HG03571 (cell line): ENCODE measurements around the gene CIITA.
A peak's percentile ranks its signal among the peaks of the same experiment; 100 is the strongest.
"Not testable (repeated sequence)": the region's sequence is repeated elsewhere in the genome, so short reads cannot be mapped to it uniquely, and the experiment has no call there.

Source experiments
- ATAC-seq: cut with Tn5 transposase; IDR thresholded peaks from one replicate; pipeline ENCODE4 v1.9.1; 2021; ENCODE audit not compliant: unreplicated experiment

The CIITA gene

GRCh38 chr16:10876799-10877341 is at the start of gene CIITA:
Gene CIITA (plus strand): TSS chr16:10877202. CDS start chr16:10877331, 129 bp downstream.
- ATAC-seq: peak; percentile 50

- ATAC-seq: no peak
These were observed 49.2 kb upstream of the CIITA start for GRCh38 chr16:10827691-10828341.

- ATAC-seq: no peak
These were observed 48.1 kb upstream of the CIITA start for GRCh38 chr16:10828851-10829366.

GRCh38 chr16:10829390-10830098 is 47.5 kb upstream of the CIITA start:
- not testable (repeated sequence) for ATAC-seq

GRCh38 chr16:10830240-10830639 is 46.8 kb upstream of the CIITA start:
- not testable (repeated sequence) for ATAC-seq

GRCh38 chr16:10831894-10832886 is 44.8 kb upstream of the CIITA start:
- no peak for ATAC-seq

GRCh38 chr16:10833271-10833670 is 43.7 kb upstream of the CIITA start:
- ATAC-seq: no peak

- no peak for ATAC-seq
These were observed 42.9 kb upstream of the CIITA start for GRCh38 chr16:10834130-10834529.

GRCh38 chr16:10834766-10835165 is 42.2 kb upstream of the CIITA start:
- ATAC-seq: no peak

- no peak for ATAC-seq
These were observed 41.6 kb upstream of the CIITA start for GRCh38 chr16:10835281-10835931.

GRCh38 chr16:10836174-10836853 is 40.7 kb upstream of the CIITA start:
- no peak for ATAC-seq

GRCh38 chr16:10838621-10839278 is 38.3 kb upstream of the CIITA start:
- no peak for ATAC-seq

- ATAC-seq: no peak
These were observed 37.7 kb upstream of the CIITA start for GRCh38 chr16:10839279-10839666.

- no peak for ATAC-seq
These were observed 36.3 kb upstream of the CIITA start for GRCh38 chr16:10840703-10841102.

- no peak for ATAC-seq
These were observed 30.6 kb upstream of the CIITA start for GRCh38 chr16:10846213-10846998.

- no peak for ATAC-seq
These were observed 29.8 kb upstream of the CIITA start for GRCh38 chr16:10847176-10847575.

- no peak for ATAC-seq
These were observed 27.1 kb upstream of the CIITA start for GRCh38 chr16:10849736-10850477.

GRCh38 chr16:10850478-10850850 is 26.5 kb upstream of the CIITA start:
- ATAC-seq: no peak
